GM12878 (cell line): ENCODE results near the gene FRK. TPM values are rescaled to one million over a fixed set of nuclear protein-coding genes. Genes with fewer than 3 reads are reported as not detected.

Source experiments
- ATAC-seq: fragments of 200-7000 bp; cut with Tn5 transposase; 3 replicates; pipeline ENCODE4 v1.9.1; 2020; ENCODE audit warnings: mild to moderate bottlenecking, moderate library complexity
- BruUV-seq: library from RNA; stranded (reverse); fragments of 400-500 nt; replicated peaks from 2 replicates; lab custom pipeline; 2021; lab: Mats Ljungman, UMichigan
- CTCF ChIA-PET: fragments of 300-600 bp; sonication (Branson Sonifier 250); formaldehyde crosslinking; extraction: SDS; loops from one replicate; lab custom pipeline; 2021; ENCODE audit warnings: inconsistent platforms; lab: Yijun Ruan, JAX
- POLR2A ChIA-PET: fragments of 350-600 bp; formaldehyde crosslinking; extraction: SDS; loops from one replicate; lab custom pipeline; 2021; ENCODE audit warnings: inconsistent platforms; lab: Charles Lee
- RAD21 ChIA-PET: fragments of 300-600 bp; sonication (Branson Sonifier 250); formaldehyde crosslinking; loops from one replicate; lab custom pipeline; 2023; ENCODE audit warnings: antibody characterized with exemption; ENCODE audit not compliant: unreplicated experiment; lab: Charles Lee
- SMC1A ChIA-PET: fragments of 300-600 bp; sonication (Branson Sonifier 250); formaldehyde crosslinking; loops from one replicate; lab custom pipeline; 2023; ENCODE audit not compliant: unreplicated experiment, uncharacterized antibody; lab: Charles Lee
- DNase-seq: peaks from one replicate; pipeline ENCODE4 v3.0.0-alpha.2; 2011; ENCODE audit warnings: low read depth, low spot score
- FAIRE-seq: peaks from 3 replicates; lab custom pipeline; 2011; peaks lifted over from hg19 to GRCh38; lab: Jason Lieb, UNC
- H2AFZ ChIP-seq: 2 replicates; pipeline ENCODE4 v1.6.0; 2011; ENCODE audit warnings: low read depth, low read length, control low read depth; ENCODE audit not compliant: control insufficient read depth
- H3K27ac ChIP-seq: 2 replicates; pipeline ENCODE4 v1.5.1; 2011; ENCODE audit warnings: control low read depth; ENCODE audit not compliant: control insufficient read depth, insufficient read depth
- H3K27me3 ChIP-seq, 2 experiments: replicated peaks in 1 of 2; 2 replicates each; pipeline versions ENCODE4 v1.6.0 to v1.6.1; 2011; ENCODE audit warnings: low read length in 1 of 2; ENCODE audit not compliant: control insufficient read depth in 2 of 2, insufficient read depth in 2 of 2
- H3K36me3 ChIP-seq, 2 experiments: 2 replicates each; pipeline ENCODE4 v1.5.1; 2011; ENCODE audit warnings: low read length in 1 of 2; ENCODE audit not compliant: control insufficient read depth in 2 of 2, insufficient read depth in 2 of 2
- H3K4me1 ChIP-seq: 2 replicates; pipeline ENCODE4 v1.6.1; 2011; ENCODE audit warnings: mild to moderate bottlenecking, low read length, moderate library complexity, mixed read lengths; ENCODE audit not compliant: control insufficient read depth, insufficient read depth
- H3K4me2 ChIP-seq: 2 replicates; pipeline ENCODE4 v1.6.0; 2011; ENCODE audit warnings: control low read depth; ENCODE audit not compliant: control insufficient read depth, insufficient read depth
- H3K4me3 ChIP-seq: fragments of 200-600 bp; sonication (generic); 2 replicates; pipeline ENCODE4 v1.5.1; 2016
- H3K79me2 ChIP-seq: 2 replicates; pipeline ENCODE4 v1.6.0; 2011; ENCODE audit warnings: low read length; ENCODE audit not compliant: control insufficient read depth, insufficient read depth
- H3K9ac ChIP-seq: 2 replicates; pipeline ENCODE4 v1.8.0; 2011; ENCODE audit warnings: low read length, control low read depth, mixed read lengths; ENCODE audit not compliant: control insufficient read depth, insufficient read depth
- H3K9me3 ChIP-seq: replicated peaks from 3 replicates; pipeline ENCODE4 v1.5.1; 2011; ENCODE audit warnings: mild to moderate bottlenecking, low read length; ENCODE audit not compliant: control insufficient read depth, insufficient read depth
- H4K20me1 ChIP-seq: 2 replicates; pipeline ENCODE4 v1.6.0; 2011; ENCODE audit not compliant: control insufficient read depth, insufficient read depth
- CTCF ChIP-seq, 3 experiments: IDR thresholded peaks in 2 of 3; conservative IDR thresholded peaks in 1 of 3; 2 replicates each; pipeline ENCODE4 v1.5.1; 2011; ENCODE audit warnings: low read depth in 3 of 3, low read length in 3 of 3, mild to moderate bottlenecking in 3 of 3, control low read depth in 2 of 3, moderate library complexity in 2 of 3, inconsistent platforms in 1 of 3, mixed read lengths in 1 of 3; ENCODE audit not compliant: control insufficient read depth in 2 of 3, insufficient read depth in 1 of 3; ENCODE audit errors: extremely low read depth in 1 of 3
- NRF1 ChIP-seq: conservative IDR thresholded peaks from 2 replicates; pipeline ENCODE4 v1.6.1; 2011; ENCODE audit warnings: mild to moderate bottlenecking, low read depth, low read length, improper control_type of control experiment
- SMARCA5 ChIP-seq: fragments of 450-650 bp; IDR thresholded peaks from 2 replicates; pipeline ENCODE4 v1.6.1; 2017; ENCODE audit warnings: mild to moderate bottlenecking
- TCF3 ChIP-seq: IDR thresholded peaks from 2 replicates; pipeline ENCODE4 v1.6.1; 2012; ENCODE audit warnings: low read depth, mild to moderate bottlenecking, low read length, borderline replicate concordance; ENCODE audit not compliant: insufficient read depth
- USF1 ChIP-seq: IDR thresholded peaks from 2 replicates; pipeline ENCODE4 v1.6.1; 2011; ENCODE audit warnings: borderline replicate concordance, low read depth, mild to moderate bottlenecking, moderate library complexity, mixed read lengths, low read length; ENCODE audit not compliant: insufficient read depth; ENCODE audit errors: extremely low read length
- WGBS: methylation state at CpG from one replicate; pipeline ENCODE4 v1.1.6; 2016; ENCODE audit warnings: low lambda C conversion rate; ENCODE audit not compliant: insufficient replicate concordance, insufficient coverage; ENCODE audit errors: missing lambda C conversion rate; 5-methylcytosine and 5-hydroxymethylcytosine counted together
- in situ Hi-C: fragments of 300-500 bp; cut with MboI; formaldehyde crosslinking; loops from 9 replicates; pipeline ENCODE4 v1.14.3; 2018; ENCODE audit warnings: mixed read lengths
- intact Hi-C: fragments of 100-400 bp; cut with micrococcal nuclease; formaldehyde crosslinking; loops from one replicate; pipeline ENCODE4 v1.14.2; 2022; ENCODE audit not compliant: unreplicated experiment
- polyA plus RNA-seq, 11 experiments: library from polyadenylated mRNA; depleted of rRNA in 4 of 11; unstranded in 6 of 11; stranded (reverse) in 5 of 11; fragments of >200 nt; fragmentation: Nextera tagmentation in 4 of 11; fragmentation: Illumina TruSeq in 1 of 11; extraction: Ambion mirVana in 4 of 11; extraction: Trizol in 1 of 11; gene quantifications; 1 replicate in 1 of 11; 2 replicates in 10 of 11; pipeline versions ENCODE4 v1.2.1 to v1.2.3, GENCODE V29; 2011 to 2016; ENCODE audit warnings: inconsistent platforms in 2 of 11, missing spikeins in 2 of 11, low read depth in 1 of 11
- total RNA-seq, 4 experiments: library from RNA; depleted of rRNA in 3 of 4; stranded (reverse); fragments of >200 nt in 3 of 4; fragmentation: Illumina TruSeq in 1 of 4; extraction: Trizol in 1 of 4; gene quantifications; 2 replicates each; pipeline versions ENCODE4 v1.2.1 to v1.2.3, GENCODE V29; 2013 to 2021

The FRK gene
- total and polyA plus RNA-seq, 10 of the 15 experiments (the other 5 are each of a cell fraction or from before 2014, with no cell fraction given): 0.29 to 2.4 (median 1.2) TPM

- no peak for DNase-seq
- intact Hi-C loops (no loop called here), in situ Hi-C loops (no loop called here)
- Histone ChIP-seq H3K4me3 (no peak overlapping the region), H3K27ac (no peak overlapping the region), H3K9me3 (no peaks in the 10 kb centered on the region; the same call in 2 of the 3 replicates), H3K9ac (no peak overlapping the region), H3K4me1 (no peaks in the 10 kb centered on the region; the same call in 1 of the 2 replicates), H2AFZ (no peak overlapping the region), H3K4me2 (no peak overlapping the region), H3K27me3 (no peaks in the 10 kb centered on the region), H3K36me3 (no peaks in the 10 kb centered on the region), H3K79me2 (no peaks in the 10 kb centered on the region), H4K20me1 (no peaks in the 10 kb centered on the region)
- ChIA-PET RAD21 (interaction anchor here (1.2 kb wide), 1 partner anchor 63 kb away, joined by 3 read pairs; no protein-coding TSS in a partner anchor), SMC1A (interaction anchor here (0.6 to 0.7 kb wide), 3 partner anchors 23 to 425 kb away, joined by 3 to 4 read pairs (median 3); no protein-coding TSS in a partner anchor), POLR2A (interaction anchor here (0.5 to 1.2 kb wide), 3 partner anchors 10 to 27 kb away, joined by 3 to 5 read pairs (median 4); partner anchors contain the start of gene FRK), CTCF (interaction anchor here (0.9 to 1.3 kb wide), 2 partner anchors 23 to 78 kb away, joined by 3 to 4 read pairs; no protein-coding TSS in a partner anchor)
- WGBS: 89% methylated on average over 4 of the region's 4 CpGs
- BruUV-seq: no TSS peak
- no peak for TF ChIP-seq USF1
- no peak for TF ChIP-seq TCF3
- TF ChIP-seq NRF1: no peak
- no peak for TF ChIP-seq SMARCA5
- TF ChIP-seq CTCF (IDR thresholded peaks at IDR 0.05 in 2 of 3, conservative IDR thresholded peaks at IDR 0.05 in 1 of 3; ENCODE audit: control insufficient read depth in 2 of 3, extremely low read depth in 1 of 3, insufficient read depth in 1 of 3, low read depth in 3 of 3, low read length in 3 of 3): no peak
- no peak for ATAC-seq
- no peak for FAIRE-seq
Observed at GRCh38 chr6:116033687-116034303, 26.9 kb downstream of the FRK start.
